ENCODE measurements around the gene GPR157. TPM values are rescaled to one million over a fixed set of nuclear protein-coding genes. Genes with fewer than 3 reads are reported as not detected.
"Not testable (repeated sequence)": the region's sequence is repeated elsewhere in the genome, so short reads cannot be mapped to it uniquely, and the experiment has no call there.

Gene GPR157
- total RNA-seq, 1 experiment from 2014 or later, result 9.5 TPM

GRCh38 chr1:9149151-9149550 is 20.2 kb upstream of the GPR157 start:
- DNase-seq (ENCODE audit: extremely low read depth, low read depth), result no peak

DNA sequence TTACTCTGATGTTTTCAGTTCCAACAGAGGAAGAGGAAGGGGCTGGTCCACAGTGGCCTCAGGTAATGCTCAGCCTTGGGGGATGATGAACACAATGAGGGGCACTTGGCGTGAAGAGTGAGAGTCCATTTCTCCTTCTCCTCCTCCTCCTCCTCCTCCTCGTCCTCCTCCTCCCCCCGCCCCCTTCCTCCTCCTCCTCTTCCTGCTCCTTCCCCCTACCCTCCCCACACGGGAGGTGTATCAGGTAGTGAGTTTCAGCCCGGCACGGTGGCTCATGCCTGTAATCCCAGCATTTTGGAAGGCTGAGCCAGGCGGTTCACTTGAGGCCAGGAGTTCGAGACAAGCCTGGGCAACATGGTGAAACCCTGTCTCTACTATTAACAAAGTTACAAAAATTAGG is 17.3 kb upstream of the GPR157 start:
- no peak for DNase-seq (ENCODE audit: extremely low read depth, low read depth)

GRCh38 chr1:9145714-9146113 is 16.8 kb upstream of the GPR157 start:
- DNase-seq (ENCODE audit: extremely low read depth, low read depth), result no peak

- peak; percentile 28 for DNase-seq (ENCODE audit: extremely low read depth, low read depth)
Measured at GRCh38 chr1:9145021-9145668, 16.2 kb upstream of the GPR157 start.

DNA sequence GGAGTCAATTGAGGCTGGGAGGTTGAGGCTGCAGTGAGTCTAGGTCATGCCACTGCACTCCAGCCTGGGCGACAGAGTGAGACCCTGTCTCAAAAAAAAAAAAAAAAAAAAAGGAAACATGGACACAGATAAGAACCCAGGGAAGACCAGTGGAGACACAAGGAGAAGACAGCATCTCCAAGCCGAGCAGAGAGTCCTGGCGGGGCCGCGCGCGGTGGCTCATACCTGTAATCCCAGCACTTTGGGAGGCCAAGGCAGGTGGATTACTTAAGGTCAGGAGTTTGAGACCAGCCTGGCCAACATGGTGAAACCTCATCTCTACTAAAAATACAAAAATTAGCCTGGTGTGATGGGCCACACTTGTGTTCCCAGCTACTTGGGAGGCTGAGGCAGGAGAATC is 15.6 kb upstream of the GPR157 start:
- DNase-seq (ENCODE audit: extremely low read depth, low read depth), result not testable (repeated sequence)

GRCh38 chr1:9143250-9143649 is 14.3 kb upstream of the GPR157 start:
- no peak for DNase-seq (ENCODE audit: extremely low read depth, low read depth)

- no peak for DNase-seq (ENCODE audit: extremely low read depth, low read depth)
Measured at GRCh38 chr1:9139930-9140329, 11.0 kb upstream of the GPR157 start.

- no peak for DNase-seq (ENCODE audit: extremely low read depth, low read depth)
Measured at GRCh38 chr1:9136932-9137331, 8.0 kb upstream of the GPR157 start.

DNA sequence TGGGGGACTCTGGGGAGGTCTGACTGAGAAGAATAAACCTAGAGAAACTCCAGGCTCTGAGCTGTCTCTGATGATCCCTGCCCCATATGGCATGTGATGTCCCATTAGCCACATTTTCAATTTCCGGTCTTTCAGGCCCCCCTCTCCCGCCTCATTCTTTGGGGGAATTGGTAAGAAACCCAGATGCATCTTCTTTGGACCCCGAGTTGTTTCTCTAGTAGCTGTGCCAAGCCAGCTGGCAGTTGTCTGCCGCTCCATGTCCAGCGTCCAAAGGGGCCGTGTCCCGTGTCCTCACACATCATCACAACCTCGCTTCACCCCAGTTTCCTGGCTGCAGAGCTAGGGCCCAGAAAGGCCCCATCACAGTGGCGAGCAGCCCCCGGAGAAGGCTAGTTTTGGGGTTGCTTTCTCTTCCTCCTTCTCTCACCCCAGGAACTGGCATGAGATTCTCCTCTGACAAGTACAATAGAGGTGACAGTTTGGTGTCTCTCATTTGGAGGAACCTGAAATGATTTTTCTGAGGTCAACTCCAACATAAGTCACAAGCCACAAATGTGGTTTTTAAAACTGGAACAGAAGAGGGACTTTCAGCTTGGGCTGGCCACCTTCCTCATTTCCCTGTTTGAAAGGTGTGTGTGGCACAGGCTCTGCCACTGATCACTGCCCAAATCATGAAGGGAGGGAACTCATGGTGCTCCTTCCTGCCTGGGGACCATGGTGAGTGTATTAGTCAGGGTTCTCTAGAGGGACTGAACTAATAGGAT is 6.4 kb upstream of the GPR157 start:
- DNase-seq (ENCODE audit: extremely low read depth, low read depth), result no peak

DNA sequence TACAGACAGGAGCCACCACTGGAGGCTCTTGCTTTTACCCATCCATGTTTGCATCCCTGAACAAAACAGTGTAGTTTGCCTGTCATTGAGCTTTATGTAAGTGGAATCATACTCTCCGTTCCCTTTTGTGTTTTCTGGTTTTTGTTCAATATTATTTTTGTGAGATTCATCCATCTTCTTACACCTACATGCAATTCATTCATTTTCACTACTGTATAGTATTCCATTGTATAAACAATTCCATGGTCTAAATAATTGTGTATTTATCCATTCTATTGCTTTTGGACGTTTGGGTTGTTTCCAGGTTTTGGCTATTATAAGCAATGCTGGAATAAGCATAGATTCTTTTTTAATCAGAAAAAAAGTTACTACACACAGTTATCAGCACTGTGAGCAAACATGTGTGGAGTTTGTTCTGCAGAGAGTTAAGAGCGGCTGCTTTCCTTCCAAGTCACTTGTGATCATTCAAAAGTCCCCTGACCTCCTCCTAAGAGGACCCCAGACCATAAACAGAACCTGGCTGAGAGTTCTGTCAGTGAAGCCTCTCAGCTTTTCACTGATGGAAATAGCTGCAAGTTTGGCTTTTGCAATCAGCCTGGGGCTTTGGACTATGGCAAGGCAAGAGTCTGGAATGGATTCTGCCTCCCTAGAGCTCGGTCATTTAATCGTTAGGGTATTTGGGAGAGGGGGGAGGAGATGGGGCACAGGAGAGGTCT is 5.1 kb upstream of the GPR157 start:
- DNase-seq (ENCODE audit: extremely low read depth, low read depth), result no peak

DNA sequence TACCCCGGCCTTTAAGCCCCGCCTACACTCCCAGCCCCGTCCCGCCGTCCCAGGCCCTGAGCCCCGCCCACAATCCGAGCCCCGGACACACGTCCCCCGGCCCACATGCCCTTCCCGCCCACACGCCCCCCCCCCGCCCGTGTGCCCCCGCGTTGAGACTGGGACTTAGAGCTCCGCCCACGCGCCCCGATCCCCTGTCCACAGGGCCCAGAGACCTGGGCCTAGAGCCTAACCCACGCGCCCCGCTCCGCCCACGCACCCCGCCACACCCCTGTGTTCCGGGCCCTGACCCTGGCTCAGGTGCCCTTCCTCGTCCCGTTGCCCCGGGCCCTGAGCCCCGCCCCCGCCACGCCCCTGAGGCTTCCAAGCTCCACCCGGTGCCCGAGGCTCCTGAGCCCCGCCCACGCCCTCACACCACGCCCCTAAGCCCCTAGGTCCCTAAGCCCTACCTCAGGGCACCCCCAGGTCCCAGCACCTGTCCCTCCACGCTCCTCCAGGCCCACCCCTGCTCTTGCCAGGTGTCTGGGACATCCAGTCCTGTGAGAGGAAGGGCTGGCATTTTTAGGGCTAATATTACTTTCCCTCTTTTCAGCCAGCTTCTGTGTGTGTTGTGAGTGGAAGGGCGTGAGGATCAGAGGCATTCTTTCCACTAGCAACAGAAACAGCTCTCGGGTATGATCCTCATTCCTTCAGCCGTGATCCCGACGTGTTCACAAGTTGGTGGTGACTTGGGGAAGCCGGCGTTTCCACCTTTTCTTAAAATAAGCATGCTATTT is 552 bp upstream of the GPR157 start:
- DNase-seq (ENCODE audit: extremely low read depth, low read depth), result peak; percentile 62

DNA sequence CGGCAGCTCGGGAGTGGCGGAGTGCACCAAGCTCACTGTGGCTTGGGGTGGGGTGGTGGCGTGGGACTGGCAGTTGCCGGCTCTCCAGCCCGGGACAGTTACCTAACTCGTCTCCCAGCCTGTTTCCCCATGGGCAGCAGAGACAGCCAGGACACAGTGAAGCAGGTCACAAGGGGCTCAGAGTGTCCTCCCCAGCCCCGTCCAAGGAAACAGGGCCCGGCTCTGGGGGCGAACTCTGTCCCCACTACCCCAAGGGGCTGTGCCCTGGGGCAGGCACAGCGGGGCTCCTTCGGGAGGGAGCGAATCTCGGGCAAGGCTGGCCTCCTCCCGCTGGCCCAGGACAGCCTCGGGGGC is 759 bp downstream of the GPR157 start:
- no peak for DNase-seq (ENCODE audit: extremely low read depth, low read depth)

- no peak for DNase-seq (ENCODE audit: extremely low read depth, low read depth)
Measured at GRCh38 chr1:9127395-9128165, 1.3 kb downstream of the GPR157 start.

DNA sequence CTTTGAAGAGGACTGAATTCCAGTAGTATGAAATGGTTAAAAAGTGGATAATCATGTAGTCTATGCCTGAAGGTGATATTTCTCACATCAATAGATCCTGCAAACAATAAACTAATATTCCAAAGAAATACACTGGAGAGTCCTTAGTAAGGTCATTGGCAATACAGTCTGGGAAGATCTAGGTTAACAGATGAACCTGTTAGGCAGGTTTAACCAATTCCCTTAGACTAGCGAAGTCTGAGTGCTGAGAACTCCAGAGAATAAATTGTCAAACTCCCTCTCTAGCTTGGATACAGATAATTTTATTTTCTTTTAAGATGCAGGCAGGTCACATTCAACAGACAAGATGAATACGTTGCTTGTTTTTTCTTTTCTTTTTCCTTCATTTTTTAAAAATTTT is 2.4 kb downstream of the GPR157 start:
- DNase-seq (ENCODE audit: extremely low read depth, low read depth), result no peak

- DNase-seq (ENCODE audit: extremely low read depth, low read depth), result not testable (repeated sequence)
Measured at GRCh38 chr1:9125847-9126246, 3.1 kb downstream of the GPR157 start.

DNA sequence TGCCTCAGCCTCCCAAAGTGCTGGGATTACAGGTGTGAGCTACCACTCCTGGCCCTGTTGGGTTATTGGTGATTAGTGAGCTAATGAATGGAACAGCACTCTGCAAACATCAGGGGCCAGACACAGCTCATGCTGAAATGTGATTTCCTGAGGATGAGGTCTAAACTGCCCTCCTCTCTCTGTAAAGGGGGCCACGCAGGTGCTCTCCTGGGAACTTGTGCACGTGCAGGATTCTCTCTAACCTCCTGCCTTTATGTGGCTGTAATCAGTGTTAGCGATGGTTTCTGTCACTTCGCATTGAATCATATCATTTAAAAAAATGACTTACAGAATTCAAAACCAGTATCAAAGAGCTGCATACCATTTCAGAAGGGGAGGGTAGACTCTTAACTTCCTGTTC is 3.6 kb downstream of the GPR157 start:
- DNase-seq (ENCODE audit: extremely low read depth, low read depth), result no peak

- DNase-seq (ENCODE audit: extremely low read depth, low read depth), result not testable (repeated sequence)
Measured at GRCh38 chr1:9124389-9124788, 4.5 kb downstream of the GPR157 start.

- DNase-seq (ENCODE audit: extremely low read depth, low read depth), result not testable (repeated sequence)
Measured at GRCh38 chr1:9123665-9124064, 5.2 kb downstream of the GPR157 start.

- no peak for DNase-seq (ENCODE audit: extremely low read depth, low read depth)
Measured at GRCh38 chr1:9121496-9122409, 7.1 kb downstream of the GPR157 start.
